Endodermal cell (in vitro differentiated cells): ENCODE measurements around the gene PGBD5. TPM values are rescaled to one million over a fixed set of nuclear protein-coding genes. Genes with fewer than 3 reads are reported as not detected.
A peak's percentile ranks its signal among the peaks of the same experiment; 100 is the strongest.

ENCODE experiments used
- DNase-seq: peaks from one replicate; pipeline ENCODE4 v3.0.0-alpha.2; 2017
- H3K27ac ChIP-seq: 2 replicates; pipeline ENCODE4 v1.5.1; 2013; ENCODE audit warnings: mild to moderate bottlenecking, low read depth, low read length, moderate library complexity
- H3K27me3 ChIP-seq: 2 replicates; pipeline ENCODE4 v1.6.1; 2013; ENCODE audit warnings: mild to moderate bottlenecking, low read length, moderate library complexity; ENCODE audit not compliant: insufficient read depth, control insufficient read depth, poor library complexity, severe bottlenecking
- H3K36me3 ChIP-seq: 2 replicates; pipeline ENCODE4 v1.7.0; 2013; ENCODE audit warnings: mild to moderate bottlenecking, low read length, moderate library complexity; ENCODE audit not compliant: control insufficient read depth, insufficient read depth
- H3K4me1 ChIP-seq: one replicate; pipeline ENCODE4 v1.7.0; 2013; ENCODE audit warnings: low read length; ENCODE audit not compliant: control insufficient read depth, insufficient read depth
- H3K4me3 ChIP-seq: 2 replicates; pipeline ENCODE4 v1.5.1; 2013; ENCODE audit warnings: mild to moderate bottlenecking, low read length, moderate library complexity
- H3K9ac ChIP-seq: 2 replicates; pipeline ENCODE4 v1.6.1; 2013; ENCODE audit warnings: mild to moderate bottlenecking, low read length, moderate library complexity; ENCODE audit not compliant: poor library complexity, severe bottlenecking; ENCODE audit errors: extremely low read depth
- H3K9me3 ChIP-seq: 2 replicates; pipeline ENCODE4 v1.6.1; 2013; ENCODE audit warnings: mild to moderate bottlenecking, low read length, moderate library complexity; ENCODE audit not compliant: control insufficient read depth
- H3K27ac Mint-ChIP-seq: 2 replicates; pipeline ENCODE4 v1.8.0; 2020; ENCODE audit warnings: mixed read lengths
- H3K27me3 Mint-ChIP-seq: 2 replicates; pipeline ENCODE4 v1.8.0; 2021; ENCODE audit warnings: mild to moderate bottlenecking, mixed read lengths; ENCODE audit not compliant: insufficient read depth
- H3K36me3 Mint-ChIP-seq: 2 replicates; pipeline ENCODE4 v1.8.0; 2020; ENCODE audit warnings: low read depth, mixed read lengths
- H3K4me1 Mint-ChIP-seq: 2 replicates; pipeline ENCODE4 v1.8.0; 2020; ENCODE audit warnings: mixed read lengths
- H3K4me3 Mint-ChIP-seq: 2 replicates; pipeline ENCODE4 v1.8.0; 2020; ENCODE audit warnings: mild to moderate bottlenecking, moderate library complexity, mixed read lengths
- H3K9me3 Mint-ChIP-seq: 2 replicates; pipeline ENCODE4 v1.8.0; 2020; ENCODE audit warnings: mild to moderate bottlenecking, mixed read lengths
- WGBS, 2 experiments: methylation state at CpG; one replicate each; pipeline versions ENCODE4 v1.1.5 to v1.1.7; 2013; ENCODE audit warnings: missing lambda C conversion rate in 2 of 2, mixed read lengths in 1 of 2; ENCODE audit not compliant: insufficient coverage in 1 of 2, insufficient read length in 1 of 2; 5-methylcytosine and 5-hydroxymethylcytosine counted together
- total RNA-seq, 2 donors: library from RNA; stranded (reverse); fragmentation: NEBNext Ultra II Directional in 1 of 2; extraction: Animal tissue kit (Norgen Biotek cat#: 25700) in 1 of 2; gene quantifications; 2 replicates in 1 of 2; 3 replicates in 1 of 2; pipeline ENCODE4 v1.2.1, GENCODE V29; 2021
- TF ChIP-seq, protein P1 (sequence below): fragments of 200-600 bp; sonication (generic); conservative IDR thresholded peaks from 2 replicates; pipeline ENCODE4 v1.5.0; 2021; ENCODE audit warnings: antibody characterized with exemption, mild to moderate bottlenecking

PGBD5 gene
- total RNA-seq, 2 donors from 2014 or later = 1.3 to 4.6 TPM

DNA sequence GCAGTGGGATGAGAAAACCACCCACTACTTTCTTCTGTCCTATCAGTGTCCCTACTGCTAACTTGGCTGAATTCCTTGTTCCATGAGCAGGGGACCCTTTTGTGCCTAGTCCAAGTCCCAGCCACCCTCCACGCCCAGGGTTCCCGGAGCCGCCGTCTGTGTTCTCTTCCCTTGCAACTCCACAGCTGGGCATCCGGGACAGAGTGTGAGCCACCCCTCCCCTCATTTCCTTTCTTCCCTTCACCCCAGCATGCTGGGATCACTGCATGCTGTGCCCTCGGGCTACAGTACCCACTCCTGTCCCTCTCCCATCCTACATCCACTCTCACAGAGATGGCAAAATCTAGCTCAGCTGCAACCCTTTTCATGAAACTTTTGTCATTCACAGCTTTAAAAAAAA lies 44.5 kb downstream of the PGBD5 start:
- no peaks in the 10 kb centered on the region for H3K27me3 ChIP-seq
- DNase-seq = no peak
- H3K9ac ChIP-seq = no peak overlapping the region
- peak overlapping the region; percentile 51 for H3K27ac ChIP-seq
- TF ChIP-seq, protein P1, sequence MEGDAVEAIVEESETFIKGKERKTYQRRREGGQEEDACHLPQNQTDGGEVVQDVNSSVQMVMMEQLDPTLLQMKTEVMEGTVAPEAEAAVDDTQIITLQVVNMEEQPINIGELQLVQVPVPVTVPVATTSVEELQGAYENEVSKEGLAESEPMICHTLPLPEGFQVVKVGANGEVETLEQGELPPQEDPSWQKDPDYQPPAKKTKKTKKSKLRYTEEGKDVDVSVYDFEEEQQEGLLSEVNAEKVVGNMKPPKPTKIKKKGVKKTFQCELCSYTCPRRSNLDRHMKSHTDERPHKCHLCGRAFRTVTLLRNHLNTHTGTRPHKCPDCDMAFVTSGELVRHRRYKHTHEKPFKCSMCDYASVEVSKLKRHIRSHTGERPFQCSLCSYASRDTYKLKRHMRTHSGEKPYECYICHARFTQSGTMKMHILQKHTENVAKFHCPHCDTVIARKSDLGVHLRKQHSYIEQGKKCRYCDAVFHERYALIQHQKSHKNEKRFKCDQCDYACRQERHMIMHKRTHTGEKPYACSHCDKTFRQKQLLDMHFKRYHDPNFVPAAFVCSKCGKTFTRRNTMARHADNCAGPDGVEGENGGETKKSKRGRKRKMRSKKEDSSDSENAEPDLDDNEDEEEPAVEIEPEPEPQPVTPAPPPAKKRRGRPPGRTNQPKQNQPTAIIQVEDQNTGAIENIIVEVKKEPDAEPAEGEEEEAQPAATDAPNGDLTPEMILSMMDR = no peak
- no peak overlapping the region for H3K4me3 ChIP-seq
- H3K9me3 ChIP-seq = peaks cover 9% of the 10 kb centered on the region
- H3K4me1 ChIP-seq = no peaks in the 10 kb centered on the region
- H3K36me3 ChIP-seq = no peaks in the 10 kb centered on the region
- H3K27me3 Mint-ChIP-seq = no peaks in the 10 kb centered on the region
- H3K4me1 Mint-ChIP-seq = peaks cover 7% of the 10 kb centered on the region
- no peak overlapping the region for H3K27ac Mint-ChIP-seq
- peaks cover 7% of the 10 kb centered on the region for H3K36me3 Mint-ChIP-seq
- H3K9me3 Mint-ChIP-seq = peaks cover 12% of the 10 kb centered on the region
- no peak overlapping the region for H3K4me3 Mint-ChIP-seq
- WGBS, 2 experiments = 56 to 87% methylated on average over 2 to 6 of the region's 6 CpGs

DNA sequence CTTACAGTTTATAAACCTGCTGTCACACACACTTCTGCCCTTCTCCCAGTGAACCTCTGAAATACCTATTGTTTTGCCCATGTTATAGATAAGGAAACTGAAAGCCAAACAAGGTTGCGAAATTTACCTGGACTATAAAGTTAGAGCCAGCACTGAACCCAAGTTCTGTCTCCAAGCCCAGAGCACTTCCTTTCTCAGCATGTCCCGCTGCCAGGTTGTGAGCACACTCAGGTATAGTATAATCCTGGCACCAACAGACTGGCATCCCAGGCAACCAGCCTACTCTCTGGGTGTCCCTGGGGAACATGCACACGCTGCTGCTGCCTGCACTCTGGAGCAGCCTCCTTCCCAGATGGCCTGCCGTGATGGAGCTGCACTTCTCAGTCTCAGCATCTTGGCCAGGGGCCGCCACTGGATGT lies 45.1 kb downstream of the PGBD5 start:
- no peak overlapping the region for H3K27ac Mint-ChIP-seq

DNA sequence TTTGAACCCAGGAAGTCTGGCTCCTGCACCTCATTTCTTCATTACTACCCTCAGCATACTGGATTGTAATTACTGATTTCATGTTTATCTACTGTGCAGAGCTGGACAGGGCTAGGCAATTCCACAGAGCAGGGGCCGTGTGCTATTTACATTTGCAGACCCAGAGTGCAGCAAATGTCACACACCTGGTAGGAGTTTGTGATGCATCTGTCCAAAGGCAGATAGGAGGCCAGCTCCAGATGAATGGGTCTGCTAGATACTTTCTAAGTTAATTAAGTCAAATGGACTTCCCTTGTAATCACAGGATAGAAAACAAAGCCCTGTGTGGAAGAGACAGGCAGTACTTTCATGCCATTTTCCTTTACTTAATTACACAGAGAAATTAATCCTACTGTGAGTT lies 46.2 kb downstream of the PGBD5 start:
- no peak overlapping the region for H3K27ac ChIP-seq
- H3K9me3 Mint-ChIP-seq = peaks cover 12% of the 10 kb centered on the region
- no peaks in the 10 kb centered on the region for H3K27me3 Mint-ChIP-seq
- no peaks in the 10 kb centered on the region for H3K36me3 ChIP-seq
- H3K4me3 ChIP-seq = no peak overlapping the region
- H3K4me1 Mint-ChIP-seq = peaks cover 18% of the 10 kb centered on the region
- H3K9me3 ChIP-seq = peaks cover 9% of the 10 kb centered on the region
- H3K9ac ChIP-seq = no peak overlapping the region
- H3K36me3 Mint-ChIP-seq = peaks cover 7% of the 10 kb centered on the region
- 91 to 92% methylated on average over 1 of the region's 1 CpG for WGBS, 2 experiments
- TF ChIP-seq, protein P1 = no peak
- H3K4me1 ChIP-seq = no peaks in the 10 kb centered on the region
- DNase-seq = no peak
- H3K27me3 ChIP-seq = no peaks in the 10 kb centered on the region
- H3K27ac Mint-ChIP-seq = no peak overlapping the region
- H3K4me3 Mint-ChIP-seq = no peak overlapping the region

More for the DNA sequence above, 45.1 kb downstream of the PGBD5 start:
- TF ChIP-seq, protein P1 = no peak
- Mint-ChIP-seq H3K36me3 (peaks cover 7% of the 10 kb centered on the region), H3K9me3 (peaks cover 12% of the 10 kb centered on the region), H3K27me3 (no peaks in the 10 kb centered on the region), H3K4me3 (no peak overlapping the region), H3K4me1 (peaks cover 8% of the 10 kb centered on the region)
- no peak overlapping the region for H3K4me3 ChIP-seq
- H3K9me3 ChIP-seq = peaks cover 9% of the 10 kb centered on the region
- WGBS, 2 experiments = 88 to 96% methylated on average over 5 of the region's 5 CpGs
- DNase-seq = no peak
- no peaks in the 10 kb centered on the region for H3K27me3 ChIP-seq
- H3K9ac ChIP-seq = no peak overlapping the region
- no peaks in the 10 kb centered on the region for H3K36me3 ChIP-seq
- H3K4me1 ChIP-seq = no peaks in the 10 kb centered on the region
- no peak overlapping the region for H3K27ac ChIP-seq
